Gastroesophageal sphincter (tissue), 3 donors: ENCODE measurements around the gene MYO9A.

Experiments used
- EP300 ChIP-seq: sonication (generic); formaldehyde crosslinking; IDR thresholded peaks from one replicate; pipeline ENCODE4 v1.6.1; 2017; ENCODE audit warnings: antibody characterized with exemption, mild to moderate bottlenecking
- POLR2AphosphoS5 ChIP-seq: sonication (generic); formaldehyde crosslinking; IDR thresholded peaks from one replicate; pipeline ENCODE4 v1.6.1; 2017; ENCODE audit warnings: antibody characterized with exemption
- TF ChIP-seq, protein P1 (sequence below), 4 experiments: fragments of 200-600 bp in 2 of 4; fragments of 450-650 bp in 2 of 4; sonication (generic) in 1 of 4; IDR thresholded peaks; one replicate each; pipeline ENCODE4 v1.5.1; 2017 to 2019; ENCODE audit warnings: antibody characterized with exemption in 4 of 4, mild to moderate bottlenecking in 2 of 4, moderate library complexity in 2 of 4

DNA sequence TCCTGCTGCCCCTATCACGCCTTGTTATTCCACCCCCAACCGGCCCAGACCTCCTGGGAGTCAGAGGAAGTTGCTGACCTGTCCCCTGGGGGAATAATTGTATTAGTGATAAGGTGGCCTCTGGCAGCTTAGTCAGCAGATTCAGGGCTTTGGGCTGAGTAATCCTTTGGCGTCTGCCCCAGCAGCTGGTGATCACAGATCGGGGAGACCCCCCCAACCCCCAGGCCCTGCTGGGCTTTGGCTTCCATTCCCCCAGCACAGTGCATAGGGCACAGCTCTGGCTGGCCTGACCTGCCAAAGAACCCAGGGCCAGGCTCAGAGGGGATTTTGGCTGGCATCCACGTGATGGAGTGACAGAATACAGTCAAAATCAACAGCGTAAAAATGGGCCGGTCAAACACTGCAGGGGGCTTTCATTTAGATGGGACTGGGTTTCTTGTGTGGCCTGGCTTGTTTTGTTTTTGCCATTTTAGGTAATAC, 311.5 kb downstream of the MYO9A start:
- no peak for TF ChIP-seq EP300
- TF ChIP-seq, protein P1, sequence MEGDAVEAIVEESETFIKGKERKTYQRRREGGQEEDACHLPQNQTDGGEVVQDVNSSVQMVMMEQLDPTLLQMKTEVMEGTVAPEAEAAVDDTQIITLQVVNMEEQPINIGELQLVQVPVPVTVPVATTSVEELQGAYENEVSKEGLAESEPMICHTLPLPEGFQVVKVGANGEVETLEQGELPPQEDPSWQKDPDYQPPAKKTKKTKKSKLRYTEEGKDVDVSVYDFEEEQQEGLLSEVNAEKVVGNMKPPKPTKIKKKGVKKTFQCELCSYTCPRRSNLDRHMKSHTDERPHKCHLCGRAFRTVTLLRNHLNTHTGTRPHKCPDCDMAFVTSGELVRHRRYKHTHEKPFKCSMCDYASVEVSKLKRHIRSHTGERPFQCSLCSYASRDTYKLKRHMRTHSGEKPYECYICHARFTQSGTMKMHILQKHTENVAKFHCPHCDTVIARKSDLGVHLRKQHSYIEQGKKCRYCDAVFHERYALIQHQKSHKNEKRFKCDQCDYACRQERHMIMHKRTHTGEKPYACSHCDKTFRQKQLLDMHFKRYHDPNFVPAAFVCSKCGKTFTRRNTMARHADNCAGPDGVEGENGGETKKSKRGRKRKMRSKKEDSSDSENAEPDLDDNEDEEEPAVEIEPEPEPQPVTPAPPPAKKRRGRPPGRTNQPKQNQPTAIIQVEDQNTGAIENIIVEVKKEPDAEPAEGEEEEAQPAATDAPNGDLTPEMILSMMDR (IDR thresholded peaks at IDR 0.05) = no peak
- no peak for TF ChIP-seq POLR2AphosphoS5
